IMR-90 (cell line): Measurements from ENCODE around the gene ELFN2. TPM values are rescaled to one million over a fixed set of nuclear protein-coding genes. Genes with fewer than 3 reads are reported as not detected.

Experiments used
- ATAC-seq: fragments of 200-7000 bp; cut with Tn5 transposase; 2 replicates; pipeline ENCODE4 v1.9.1; 2020; ENCODE audit warnings: low read depth, mild to moderate bottlenecking, moderate library complexity
- Bru-seq: library from RNA; stranded (reverse); fragments of 400-500 nt; gene quantifications from one replicate; lab custom pipeline; 2021; lab: Mats Ljungman, UMichigan
- BruChase-seq, 2 experiments: library from RNA; stranded (reverse); fragments of 400-500 nt; gene quantifications; one replicate each; lab custom pipeline; 2021; lab: Mats Ljungman, UMichigan
- BruUV-seq: library from RNA; stranded (reverse); fragments of 400-500 nt; replicated peaks from 2 replicates; lab custom pipeline; 2021; lab: Mats Ljungman, UMichigan
- CTCF ChIA-PET: fragments of 300-600 bp; formaldehyde crosslinking; extraction: SDS; loops from one replicate; lab custom pipeline; 2021; ENCODE audit warnings: antibody characterized with exemption; lab: Yijun Ruan, JAX
- POLR2A ChIA-PET: fragments of 300-600 bp; sonication (Branson Sonifier 250); formaldehyde crosslinking; loops from one replicate; lab custom pipeline; 2022; ENCODE audit warnings: antibody characterized with exemption; ENCODE audit not compliant: unreplicated experiment; lab: Charles Lee
- DNase-seq: peaks from one replicate; pipeline ENCODE4 v3.0.0; 2013
- H2AFZ ChIP-seq: replicated peaks from 2 replicates; pipeline ENCODE3; 2013; ENCODE audit warnings: low read length, mild to moderate bottlenecking; ENCODE audit not compliant: poor library complexity
- H2AK5ac ChIP-seq: 2 replicates; pipeline ENCODE4 v1.6.1; 2013; ENCODE audit warnings: low read depth, low read length, inconsistent platforms
- H2AK9ac ChIP-seq: replicated peaks from 2 replicates; pipeline ENCODE3; 2013; ENCODE audit warnings: mild to moderate bottlenecking, low read depth, low read length, moderate library complexity; ENCODE audit not compliant: poor library complexity
- H2BK120ac ChIP-seq: 2 replicates; pipeline ENCODE4 v1.6.1; 2013; ENCODE audit warnings: low read depth, low read length, inconsistent platforms
- H2BK15ac ChIP-seq: 3 replicates; pipeline ENCODE4 v1.6.1; 2013; ENCODE audit warnings: low read depth, low read length, inconsistent platforms
- H2BK20ac ChIP-seq: 2 replicates; pipeline ENCODE4 v1.6.1; 2013; ENCODE audit warnings: low read depth, mild to moderate bottlenecking, inconsistent platforms, low read length, moderate library complexity
- H2BK5ac ChIP-seq: 2 replicates; pipeline ENCODE4 v1.6.1; 2013; ENCODE audit warnings: mild to moderate bottlenecking, low read depth, low read length, inconsistent platforms; ENCODE audit not compliant: poor library complexity, severe bottlenecking
- H3K14ac ChIP-seq: replicated peaks from 2 replicates; pipeline ENCODE4 v1.6.1; 2013; ENCODE audit warnings: low read depth, low read length, inconsistent platforms
- H3K18ac ChIP-seq: 2 replicates; pipeline ENCODE4 v1.6.1; 2013; ENCODE audit warnings: low read depth, low read length, control low read depth
- H3K23ac ChIP-seq: 2 replicates; pipeline ENCODE4 v1.6.1; 2013; ENCODE audit warnings: low read depth, low read length, inconsistent platforms
- H3K27ac ChIP-seq: 2 replicates; pipeline ENCODE4 v1.5.1; 2013; ENCODE audit warnings: mild to moderate bottlenecking, control low read depth, low read length; ENCODE audit not compliant: insufficient read depth
- H3K27me3 ChIP-seq: 2 replicates; pipeline ENCODE4 v1.6.1; 2013; ENCODE audit warnings: low read length; ENCODE audit not compliant: control insufficient read depth, insufficient read depth
- H3K36me3 ChIP-seq: 2 replicates; pipeline ENCODE4 v1.6.1; 2013; ENCODE audit warnings: low read length, mixed read lengths; ENCODE audit not compliant: control insufficient read depth, insufficient read depth
- H3K4ac ChIP-seq: 2 replicates; pipeline ENCODE4 v1.6.1; 2013; ENCODE audit warnings: low read depth, low read length, inconsistent platforms
- H3K4me1 ChIP-seq: 2 replicates; pipeline ENCODE4 v1.6.1; 2013; ENCODE audit warnings: low read length, mixed read lengths; ENCODE audit not compliant: control insufficient read depth, insufficient read depth
- H3K4me2 ChIP-seq: 2 replicates; pipeline ENCODE4 v1.6.1; 2013; ENCODE audit warnings: low read depth, mild to moderate bottlenecking, control low read depth, low read length, moderate library complexity
- H3K4me3 ChIP-seq: 2 replicates; pipeline ENCODE4 v1.5.1; 2013; ENCODE audit warnings: low read depth, mild to moderate bottlenecking, control low read depth, low read length, moderate library complexity; ENCODE audit not compliant: insufficient read depth
- H3K56ac ChIP-seq: 2 replicates; pipeline ENCODE4 v1.6.1; 2013; ENCODE audit warnings: low read length, inconsistent platforms; ENCODE audit not compliant: insufficient read depth; ENCODE audit errors: extremely low read depth
- H3K79me1 ChIP-seq, 2 experiments: 2 replicates each; pipeline ENCODE4 v1.6.1; 2013; ENCODE audit warnings: low read length in 2 of 2, inconsistent platforms in 1 of 2, low read depth in 1 of 2
- H3K9ac ChIP-seq: 2 replicates; pipeline ENCODE4 v1.6.1; 2013; ENCODE audit warnings: low read depth, low read length, control low read depth
- H3K9me1 ChIP-seq: 2 replicates; pipeline ENCODE4 v1.6.1; 2013; ENCODE audit warnings: low read length, inconsistent platforms; ENCODE audit not compliant: insufficient read depth
- H3K9me3 ChIP-seq: 2 replicates; pipeline ENCODE4 v1.6.1; 2013; ENCODE audit warnings: low read length; ENCODE audit not compliant: control insufficient read depth, insufficient read depth
- H4K20me1 ChIP-seq: 2 replicates; pipeline ENCODE4 v1.6.1; 2013; ENCODE audit warnings: low read length, inconsistent platforms; ENCODE audit not compliant: insufficient read depth
- H4K5ac ChIP-seq: 2 replicates; pipeline ENCODE4 v1.6.1; 2013; ENCODE audit warnings: mild to moderate bottlenecking, low read depth, low read length, control low read depth
- H4K8ac ChIP-seq, 2 experiments: 2 replicates each; pipeline ENCODE4 v1.6.1; 2013; ENCODE audit warnings: low read depth in 2 of 2, low read length in 2 of 2, control low read depth in 1 of 2, inconsistent platforms in 1 of 2
- H4K91ac ChIP-seq: 2 replicates; pipeline ENCODE4 v1.6.1; 2013; ENCODE audit warnings: low read depth, low read length, inconsistent platforms; ENCODE audit not compliant: insufficient read depth
- MAZ ChIP-seq: IDR thresholded peaks from 2 replicates; pipeline ENCODE4 v1.6.1; 2012; ENCODE audit warnings: low read depth, mild to moderate bottlenecking, low read length, improper control_type of control experiment, moderate library complexity, borderline replicate concordance
- MXI1 ChIP-seq: IDR thresholded peaks from 2 replicates; pipeline ENCODE4 v1.6.1; 2012; ENCODE audit warnings: low read depth, mild to moderate bottlenecking, low read length, moderate library complexity, borderline replicate concordance
- WGBS, 2 experiments: methylation state at CpG; one replicate each; pipeline versions ENCODE4 v1.1.5 to v1.1.7; 2013; ENCODE audit warnings: missing lambda C conversion rate in 2 of 2; ENCODE audit not compliant: insufficient read length in 1 of 2; ENCODE audit errors: extremely low coverage in 2 of 2; 5-methylcytosine and 5-hydroxymethylcytosine counted together
- dilution Hi-C: fragments of 300-500 bp; cut with HindIII; formaldehyde crosslinking; loops from one replicate; pipeline ENCODE4 v1.14.3; 2018; ENCODE audit warnings: low sequenced_read_pairs; ENCODE audit not compliant: unreplicated experiment
- in situ Hi-C: fragments of 300-500 bp; cut with MboI; formaldehyde crosslinking; loops from 3 replicates; pipeline ENCODE4 v1.14.3; 2019; ENCODE audit warnings: low sequenced_read_pairs, inconsistent platforms, mixed read lengths
- intact Hi-C: fragments of 100-400 bp; cut with micrococcal nuclease; formaldehyde crosslinking; loops from 2 replicates; pipeline ENCODE4 v1.10.0; 2022
- long read RNA-seq: library from polyadenylated mRNA; unstranded; transcript quantifications from one replicate; pipeline ENCODE4 v2.0.0, GENCODE V29; 2021; ENCODE audit not compliant: unreplicated experiment
- polyA plus RNA-seq, 3 experiments: library from polyadenylated mRNA; depleted of rRNA; stranded (reverse); fragments of >200 nt; gene quantifications; 2 replicates each; pipeline ENCODE4 v1.2.3, GENCODE V29; 2012; ENCODE audit warnings: low replicate concordance in 1 of 3
- total RNA-seq: library from RNA; depleted of rRNA; stranded (reverse); fragments of >200 nt; gene quantifications from 2 replicates; pipeline ENCODE4 v1.2.3, GENCODE V29; 2012; rRNA removed

Gene ELFN2
- total RNA-seq (0.72 and 0.83 TPM in 2 replicates), polyA plus RNA-seq (2012; rRNA removed) (5.0 and 6.3 TPM in 2 replicates), Bru-seq, nascent RNA (percentile 67 among the genes with signal in this experiment), BruChase-seq, experiment 1, labeled RNA remaining after a 6-hour chase (percentile 66 among the genes with signal in this experiment), BruChase-seq, experiment 2, labeled RNA remaining after a 2-hour chase (percentile 81 among the genes with signal in this experiment)
- polyA plus RNA-seq (2012; cell fraction: cytosol; rRNA removed), result 2.2 and 4.8 TPM in 2 replicates
- polyA plus RNA-seq (2012; cell fraction: nucleus; rRNA removed; ENCODE audit: low replicate concordance), result 13.5 and 26.9 TPM in 2 replicates
- long read RNA-seq, partial matches to known transcripts, result 0 of 7 reads
- long read RNA-seq, other reads (novel, unspliced or antisense), result 7 of 7 reads

GRCh38 chr22:37427135-37427710, at the start of gene ELFN2:
ELFN2 (minus strand) TSS chr22:37427479; CDS start chr22:37375534, 51,945 bp downstream.
- peaks cover 18% of the 10 kb centered on the region for H3K4me1 ChIP-seq
- DNase-seq (peak; percentile 10), ATAC-seq (peak; percentile 48)
- peak within 1 kb of the TSS; percentile 76 for H3K9ac ChIP-seq
- in situ Hi-C loops (no loop called here), dilution Hi-C loops (no loop called here), intact Hi-C loops (no loop called here)
- H3K9me3 ChIP-seq, result no peaks in the 10 kb centered on the region
- H3K79me1 ChIP-seq, result peaks cover 3 to 20% of the 10 kb centered on the region in 2 experiments; a peak in 1 of 4 replicates
- H3K56ac ChIP-seq, result peak within 1 kb of the TSS; percentile 67
- H3K9me1 ChIP-seq, result peaks cover 22% of the 10 kb centered on the region
- H3K4me2 ChIP-seq, result peak within 1 kb of the TSS; percentile 78
- peak within 1 kb of the TSS; percentile 88 for H3K4me3 ChIP-seq
- H2BK5ac ChIP-seq, result peak within 1 kb of the TSS; percentile 29
- peak within 1 kb of the TSS; percentile 41 for H2BK120ac ChIP-seq
- 0 out of 2 replicates have a peak within 1 kb of the TSS, but pooled peaks have one; percentile 9 for H2BK20ac ChIP-seq
- peak within 1 kb of the TSS; percentile 87 for H2AK9ac ChIP-seq
- no peaks in the 10 kb centered on the region for H3K36me3 ChIP-seq
- peak within 1 kb of the TSS; percentile 90 for H2AK5ac ChIP-seq
- ChIA-PET POLR2A (no interaction called here), CTCF (interaction anchor here (1.5 kb wide), 1 partner anchor 22 kb away, joined by 4 read pairs; no protein-coding TSS in a partner anchor)
- peak within 1 kb of the TSS; percentile 44 for H4K5ac ChIP-seq
- peak within 1 kb of the TSS; percentile 72; the same call in 1 of the 2 replicates for H3K14ac ChIP-seq
- H3K27me3 ChIP-seq, result no peaks in the 10 kb centered on the region
- peak within 1 kb of the TSS; percentile 45; the same call in 1 of the 2 replicates for H4K91ac ChIP-seq
- peak within 1 kb of the TSS; percentile 62 for H3K23ac ChIP-seq
- peak within 1 kb of the TSS; percentile 5; the same call in 1 of the 3 replicates for H2BK15ac ChIP-seq
- H3K18ac ChIP-seq, result peak within 1 kb of the TSS; percentile 45
- H3K4ac ChIP-seq, result peak within 1 kb of the TSS; percentile 79
- BruUV-seq, result no TSS peak
- no peak; the same call in 1 of the 2 replicates for TF ChIP-seq MXI1
- TF ChIP-seq MAZ, result peak; percentile 80
- WGBS, 2 experiments, result 2% methylated on average over 18 of the region's 72 CpGs; no CpG with 5 or more reads in 1 of the 2 experiments
- peaks cover 6% of the 10 kb centered on the region; the same call in 1 of the 2 replicates for H4K20me1 ChIP-seq
- H2AFZ ChIP-seq, result peak within 1 kb of the TSS; percentile 91
- H4K8ac ChIP-seq, result peak within 1 kb of the TSS; percentile 47 to 57; a peak in 2 of 4 replicates
- peak within 1 kb of the TSS; percentile 59; the same call in 1 of the 2 replicates for H3K27ac ChIP-seq
